OCI-LY7 (cell line): ENCODE data around the gene UTP18. TPM values are rescaled to one million over a fixed set of nuclear protein-coding genes. Genes with fewer than 3 reads are reported as not detected.
A peak's percentile ranks its signal among the peaks of the same experiment; 100 is the strongest.
"Not testable (repeated sequence)": the region's sequence is repeated elsewhere in the genome, so short reads cannot be mapped to it uniquely, and the experiment has no call there.

ENCODE experiments used
- BruUV-seq: library from RNA; stranded (reverse); fragments of 400-500 nt; replicated peaks from 2 replicates; lab custom pipeline; 2021; lab: Mats Ljungman, UMichigan
- CTCF ChIA-PET: fragments of 300-600 bp; sonication (Branson Sonifier 250); formaldehyde crosslinking; loops from one replicate; lab custom pipeline; 2022; ENCODE audit warnings: antibody characterized with exemption; ENCODE audit not compliant: unreplicated experiment; lab: Charles Lee
- POLR2A ChIA-PET: fragments of 300-600 bp; sonication (Branson Sonifier 250); formaldehyde crosslinking; loops from one replicate; lab custom pipeline; 2022; ENCODE audit warnings: antibody characterized with exemption; lab: Charles Lee
- DNase-seq: peaks from one replicate; pipeline ENCODE4 v3.0.0-alpha.2; 2015; ENCODE audit warnings: low spot score
- H2AFZ ChIP-seq: fragments of 200-600 bp; sonication (generic), shearing (Covaris generic); 2 replicates; pipeline ENCODE4 v1.6.1; 2014; ENCODE audit warnings: mild to moderate bottlenecking, antibody characterized with exemption, low read length, moderate library complexity
- H3K27ac ChIP-seq: fragments of 200-600 bp; sonication (generic); 2 replicates; pipeline ENCODE4 v1.5.1; 2014; ENCODE audit warnings: mixed run types, low read depth, mild to moderate bottlenecking, moderate library complexity, low read length, inconsistent platforms; ENCODE audit not compliant: poor library complexity, severe bottlenecking
- H3K36me3 ChIP-seq: fragments of 200-600 bp; sonication (generic); 2 replicates; pipeline ENCODE4 v1.6.1; 2014; ENCODE audit warnings: mild to moderate bottlenecking, antibody characterized with exemption, low read length, moderate library complexity, mixed read lengths; ENCODE audit not compliant: insufficient read depth
- H3K4me1 ChIP-seq: fragments of 200-600 bp; sonication (generic); 2 replicates; pipeline ENCODE4 v1.5.1; 2014; ENCODE audit warnings: mild to moderate bottlenecking, low read length; ENCODE audit not compliant: insufficient read depth, poor library complexity, severe bottlenecking
- H3K4me2 ChIP-seq: fragments of 200-600 bp; sonication (generic); 2 replicates; pipeline ENCODE4 v1.6.1; 2014; ENCODE audit warnings: mild to moderate bottlenecking, low read length
- H3K4me3 ChIP-seq: fragments of 200-600 bp; sonication (generic); 2 replicates; pipeline ENCODE4 v1.5.1; 2014; ENCODE audit warnings: mild to moderate bottlenecking, low read depth, low read length; ENCODE audit not compliant: poor library complexity, severe bottlenecking
- H3K79me2 ChIP-seq: fragments of 200-600 bp; sonication (generic); 2 replicates; pipeline ENCODE4 v1.6.1; 2016; ENCODE audit warnings: low read depth, mild to moderate bottlenecking, low read length, moderate library complexity, mixed read lengths; ENCODE audit not compliant: insufficient read depth
- H3K9me2 ChIP-seq: fragments of 200-600 bp; sonication (generic); 2 replicates; pipeline ENCODE4 v1.6.1; 2016; ENCODE audit warnings: mild to moderate bottlenecking, low read length, mixed read lengths; ENCODE audit not compliant: insufficient read depth
- H3K9me3 ChIP-seq: fragments of 200-600 bp; sonication (generic); 2 replicates; pipeline ENCODE4 v1.6.1; 2014; ENCODE audit warnings: mild to moderate bottlenecking, mixed run types, low read length, mixed read lengths
- H4K20me1 ChIP-seq: fragments of 200-600 bp; sonication (generic); 2 replicates; pipeline ENCODE4 v1.6.1; 2014; ENCODE audit warnings: mild to moderate bottlenecking, antibody characterized with exemption, low read length, moderate library complexity, mixed read lengths; ENCODE audit not compliant: insufficient read depth
- EZH2phosphoT487 ChIP-seq: fragments of 200-600 bp; sonication (generic); IDR thresholded peaks from 2 replicates; pipeline ENCODE4 v1.6.1; 2018; ENCODE audit warnings: low read depth, borderline replicate concordance, mild to moderate bottlenecking, mixed run types, antibody characterized with exemption, low read length, moderate library complexity, mixed read lengths
- intact Hi-C: fragments of 100-400 bp; cut with micrococcal nuclease; formaldehyde crosslinking; loops from one replicate; pipeline ENCODE4 v1.10.0; 2022; ENCODE audit not compliant: unreplicated experiment
- total RNA-seq, 2 experiments: library from RNA; depleted of rRNA in 1 of 2; stranded (reverse); fragments of >200 nt in 1 of 2; shearing (Covaris generic) in 1 of 2; gene quantifications; 2 replicates each; pipeline ENCODE4 v1.2.3, GENCODE V29; 2014 to 2022
- TF ChIP-seq, protein P1 (sequence below): fragments of 200-600 bp; sonication (generic); conservative IDR thresholded peaks from 2 replicates; pipeline ENCODE4 v1.5.1; 2014; ENCODE audit warnings: mild to moderate bottlenecking, antibody characterized with exemption, low read length, moderate library complexity, mixed read lengths

UTP18 gene
- total RNA-seq, 2 experiments from 2014 or later = 58.1 to 68.3 TPM

DNA sequence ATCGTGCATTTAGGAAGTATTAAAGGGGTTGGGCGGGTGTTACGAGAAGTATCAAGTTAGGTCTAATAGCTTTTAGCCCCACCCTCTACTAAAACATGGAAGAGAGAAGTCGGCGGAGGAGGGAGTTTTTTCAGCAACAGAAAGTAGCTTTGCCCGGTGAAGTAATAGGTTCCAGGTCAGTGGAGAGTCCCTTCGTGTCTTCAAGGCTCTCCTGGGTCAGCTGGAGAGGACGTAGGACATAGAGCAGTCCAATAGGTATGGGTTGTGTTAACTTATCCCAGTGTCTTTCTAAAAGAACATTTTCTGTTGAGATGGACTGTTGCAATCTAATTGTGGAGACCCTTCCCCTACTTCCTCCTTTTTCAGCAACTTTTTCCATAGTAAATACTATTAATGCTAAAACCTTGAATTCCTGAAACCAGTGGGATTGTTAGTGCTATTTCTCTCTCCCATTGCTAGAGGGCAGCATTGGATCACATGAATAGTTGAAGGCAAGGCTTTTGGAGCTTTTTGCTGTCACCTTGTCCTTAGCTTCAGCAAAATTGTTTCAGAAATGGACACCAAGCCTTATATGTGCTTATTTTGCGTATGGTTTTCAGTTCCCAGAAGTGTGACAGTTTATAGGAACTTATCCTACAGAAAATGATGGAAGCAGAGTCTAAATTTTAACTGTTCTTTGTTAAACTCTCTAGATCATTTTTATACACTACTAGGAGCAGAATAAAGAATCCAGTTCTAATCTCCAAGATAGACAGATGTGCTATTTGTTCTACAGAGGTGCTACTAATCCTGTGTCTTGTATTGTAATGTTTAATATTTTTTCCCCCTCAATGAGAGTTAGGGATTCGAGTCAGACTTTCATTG, 38.4 kb downstream of the UTP18 start:
- Histone ChIP-seq H3K4me3 (no peak overlapping the region), H3K36me3 (peaks cover 55% of the 10 kb centered on the region), H4K20me1 (no peaks in the 10 kb centered on the region), H3K4me1 (no peaks in the 10 kb centered on the region), H3K27ac (no peak overlapping the region), H3K9me3 (no peaks in the 10 kb centered on the region), H3K9me2 (no peaks in the 10 kb centered on the region), H3K4me2 (no peak overlapping the region), H2AFZ (no peak overlapping the region), H3K79me2 (no peaks in the 10 kb centered on the region)
- intact Hi-C loops = loop anchor here (2.0 to 10.0 kb wide), 2 partner anchors 68 to 236 kb away; no protein-coding TSS in a partner anchor
- CTCF ChIA-PET = no interaction called here
- no TSS peak for BruUV-seq
- TF ChIP-seq, protein P1, sequence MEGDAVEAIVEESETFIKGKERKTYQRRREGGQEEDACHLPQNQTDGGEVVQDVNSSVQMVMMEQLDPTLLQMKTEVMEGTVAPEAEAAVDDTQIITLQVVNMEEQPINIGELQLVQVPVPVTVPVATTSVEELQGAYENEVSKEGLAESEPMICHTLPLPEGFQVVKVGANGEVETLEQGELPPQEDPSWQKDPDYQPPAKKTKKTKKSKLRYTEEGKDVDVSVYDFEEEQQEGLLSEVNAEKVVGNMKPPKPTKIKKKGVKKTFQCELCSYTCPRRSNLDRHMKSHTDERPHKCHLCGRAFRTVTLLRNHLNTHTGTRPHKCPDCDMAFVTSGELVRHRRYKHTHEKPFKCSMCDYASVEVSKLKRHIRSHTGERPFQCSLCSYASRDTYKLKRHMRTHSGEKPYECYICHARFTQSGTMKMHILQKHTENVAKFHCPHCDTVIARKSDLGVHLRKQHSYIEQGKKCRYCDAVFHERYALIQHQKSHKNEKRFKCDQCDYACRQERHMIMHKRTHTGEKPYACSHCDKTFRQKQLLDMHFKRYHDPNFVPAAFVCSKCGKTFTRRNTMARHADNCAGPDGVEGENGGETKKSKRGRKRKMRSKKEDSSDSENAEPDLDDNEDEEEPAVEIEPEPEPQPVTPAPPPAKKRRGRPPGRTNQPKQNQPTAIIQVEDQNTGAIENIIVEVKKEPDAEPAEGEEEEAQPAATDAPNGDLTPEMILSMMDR = peak; percentile 86
- no peak for TF ChIP-seq EZH2phosphoT487
- DNase-seq = peak; percentile 55
- POLR2A ChIA-PET = interaction anchor here (0.6 kb wide), 2 partner anchors 10 to 41 kb away, joined by 3 to 4 read pairs; no protein-coding TSS in a partner anchor

DNA sequence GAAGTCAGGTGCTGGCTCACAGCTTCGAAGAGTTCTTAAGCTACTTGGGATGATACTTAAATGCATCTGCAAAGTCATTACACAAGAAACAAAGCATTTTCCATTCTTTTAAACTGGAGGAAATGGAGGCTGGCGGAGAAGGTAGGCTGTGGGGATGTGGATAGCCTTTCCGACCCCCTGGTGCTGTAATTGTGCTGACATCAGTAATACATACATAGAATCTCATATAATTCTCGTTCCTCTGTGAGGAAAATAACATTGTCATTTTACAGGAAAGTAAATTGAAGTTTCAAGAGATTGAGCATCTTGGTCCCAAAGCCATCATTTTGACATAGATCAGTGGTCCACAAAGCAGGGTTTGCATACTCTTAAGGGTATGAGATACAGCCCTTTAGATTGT, 39.5 kb downstream of the UTP18 start:
- no peak overlapping the region for H3K27ac ChIP-seq
- H3K36me3 ChIP-seq = peaks cover 47% of the 10 kb centered on the region; the same call in 1 of the 2 replicates
- H4K20me1 ChIP-seq = no peaks in the 10 kb centered on the region
- no peak overlapping the region for H3K4me3 ChIP-seq
- H3K4me2 ChIP-seq = no peak overlapping the region
- H3K4me1 ChIP-seq = no peaks in the 10 kb centered on the region
- intact Hi-C loops = loop anchor here (2.0 to 10.0 kb wide), 2 partner anchors 67 to 235 kb away; no protein-coding TSS in a partner anchor
- no peaks in the 10 kb centered on the region for H3K9me2 ChIP-seq
- DNase-seq = no peak
- TF ChIP-seq, protein P1 = no peak
- TF ChIP-seq EZH2phosphoT487 = no peak
- BruUV-seq = no TSS peak
- H2AFZ ChIP-seq = no peak overlapping the region
- H3K9me3 ChIP-seq = no peaks in the 10 kb centered on the region
- CTCF ChIA-PET = no interaction called here
- H3K79me2 ChIP-seq = no peaks in the 10 kb centered on the region
- POLR2A ChIA-PET = no interaction called here

DNA sequence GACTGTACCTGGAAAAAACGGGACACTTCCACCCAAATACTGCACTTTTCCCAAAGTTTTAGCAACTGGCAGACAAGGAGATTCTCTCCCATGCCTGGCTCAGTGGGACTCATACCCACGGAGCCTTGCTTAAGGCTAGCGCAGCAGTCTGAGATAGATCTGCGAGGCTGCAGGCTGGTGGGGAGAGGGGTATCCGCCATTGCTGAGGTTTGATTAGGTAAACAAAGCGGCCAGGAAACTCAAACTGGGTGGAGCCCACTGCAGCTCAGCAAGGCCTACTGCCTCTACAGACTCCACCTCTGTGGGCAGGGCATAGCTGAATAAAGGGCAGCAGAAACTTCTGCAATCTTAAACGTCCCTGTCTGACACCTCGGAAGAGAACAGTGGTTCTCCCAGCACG, 44.8 kb downstream of the UTP18 start:
- Histone ChIP-seq H2AFZ (no peak overlapping the region), H3K4me3 (no peak overlapping the region), H3K9me3 (no peaks in the 10 kb centered on the region), H3K4me1 (no peaks in the 10 kb centered on the region), H3K79me2 (no peaks in the 10 kb centered on the region), H3K36me3 (0 out of 2 replicates have a peak, but pooled peaks cover under 1% of the 10 kb centered on the region), H3K27ac (no peak overlapping the region), H4K20me1 (no peaks in the 10 kb centered on the region), H3K9me2 (no peaks in the 10 kb centered on the region), H3K4me2 (no peak overlapping the region)
- TF ChIP-seq EZH2phosphoT487 = no peak
- TF ChIP-seq, protein P1 = no peak
- CTCF ChIA-PET = no interaction called here
- intact Hi-C loops = no loop called here
- no TSS peak for BruUV-seq
- POLR2A ChIA-PET = no interaction called here
- no peak for DNase-seq

DNA sequence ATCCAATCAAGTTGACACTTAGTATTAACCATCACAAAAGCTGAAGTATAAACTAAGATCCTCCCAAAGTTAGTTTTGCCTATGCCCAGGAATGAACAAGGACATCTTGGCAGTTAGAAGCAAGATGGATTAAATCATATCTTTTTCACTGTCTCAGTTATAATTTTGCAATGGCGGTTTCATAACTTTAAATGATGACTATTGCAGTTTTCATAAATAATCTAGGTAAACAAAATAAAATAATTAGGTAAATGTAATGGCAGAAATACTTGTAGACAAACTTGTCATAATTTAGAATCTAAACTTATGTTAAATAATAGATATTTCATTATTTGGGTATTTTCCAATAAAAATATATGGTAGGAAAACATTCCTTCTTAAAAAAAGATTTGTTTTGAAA, 51.7 kb downstream of the UTP18 start:
- BruUV-seq, POLR2A ChIA-PET, H3K27ac ChIP-seq, H2AFZ ChIP-seq, CTCF ChIA-PET, DNase-seq, H3K4me3 ChIP-seq, H3K36me3 ChIP-seq, H3K4me2 ChIP-seq, H3K4me1 ChIP-seq, H3K9me2 ChIP-seq, H3K79me2 ChIP-seq, intact Hi-C loops, H4K20me1 ChIP-seq: not testable (repeated sequence)
- peaks cover 15% of the 10 kb centered on the region for H3K9me3 ChIP-seq
